ENCODE results near the gene SYNM.
"Not testable (repeated sequence)": the region's sequence is repeated elsewhere in the genome, so short reads cannot be mapped to it uniquely, and the experiment has no call there.

Gene SYNM

DNA sequence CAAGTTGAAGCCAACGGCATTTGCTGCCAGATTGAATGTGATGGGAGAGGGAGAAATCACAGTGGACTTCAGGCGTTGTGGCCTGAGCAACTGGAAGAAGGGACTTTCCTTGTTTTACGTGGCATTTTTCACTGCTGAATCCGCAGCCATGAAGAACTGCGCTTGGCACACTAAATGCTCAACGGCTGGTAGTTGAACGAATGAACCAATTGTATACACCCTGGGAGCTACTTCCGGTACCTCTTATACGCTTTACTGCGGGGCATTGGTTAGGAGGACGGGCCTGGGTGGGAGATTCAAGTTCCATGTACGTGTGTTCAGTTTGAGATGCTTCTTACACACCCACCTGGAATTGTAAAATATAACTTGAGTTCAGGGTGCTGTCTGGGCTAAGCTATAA is 5.2 kb downstream of the SYNM start:
- Histone ChIP-seq H4K20me1 (ENCODE audit: insufficient read depth) (no peaks in the 10 kb centered on the region), H3K4me1 (ENCODE audit: low read depth, poor library complexity, severe bottlenecking) (peaks cover 54% of the 10 kb centered on the region), H3K36me3 (ENCODE audit: insufficient read depth) (no peaks in the 10 kb centered on the region), H3K4me2 (0 out of 2 replicates have a peak overlapping the region, but pooled peaks have one; percentile 15), H3K79me2 (ENCODE audit: insufficient read depth, low read depth) (no peaks in the 10 kb centered on the region), H3K27ac (peak overlapping the region; percentile 59; the same call in 1 of the 2 replicates), H2AFZ (ENCODE audit: low read depth) (no peak overlapping the region), H3K27me3 (ENCODE audit: insufficient read depth, low read depth) (no peaks in the 10 kb centered on the region), H3K4me3 (IDR thresholded peaks at IDR 0.05; ENCODE audit: insufficient read depth, low read depth, low read length) (no peak overlapping the region), H3K9ac (no peak overlapping the region; the same call in 1 of the 2 replicates)
- TF ChIP-seq, protein P1, sequence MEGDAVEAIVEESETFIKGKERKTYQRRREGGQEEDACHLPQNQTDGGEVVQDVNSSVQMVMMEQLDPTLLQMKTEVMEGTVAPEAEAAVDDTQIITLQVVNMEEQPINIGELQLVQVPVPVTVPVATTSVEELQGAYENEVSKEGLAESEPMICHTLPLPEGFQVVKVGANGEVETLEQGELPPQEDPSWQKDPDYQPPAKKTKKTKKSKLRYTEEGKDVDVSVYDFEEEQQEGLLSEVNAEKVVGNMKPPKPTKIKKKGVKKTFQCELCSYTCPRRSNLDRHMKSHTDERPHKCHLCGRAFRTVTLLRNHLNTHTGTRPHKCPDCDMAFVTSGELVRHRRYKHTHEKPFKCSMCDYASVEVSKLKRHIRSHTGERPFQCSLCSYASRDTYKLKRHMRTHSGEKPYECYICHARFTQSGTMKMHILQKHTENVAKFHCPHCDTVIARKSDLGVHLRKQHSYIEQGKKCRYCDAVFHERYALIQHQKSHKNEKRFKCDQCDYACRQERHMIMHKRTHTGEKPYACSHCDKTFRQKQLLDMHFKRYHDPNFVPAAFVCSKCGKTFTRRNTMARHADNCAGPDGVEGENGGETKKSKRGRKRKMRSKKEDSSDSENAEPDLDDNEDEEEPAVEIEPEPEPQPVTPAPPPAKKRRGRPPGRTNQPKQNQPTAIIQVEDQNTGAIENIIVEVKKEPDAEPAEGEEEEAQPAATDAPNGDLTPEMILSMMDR (conservative IDR thresholded peaks at IDR 0.05; ENCODE audit: low read depth, low read length) = no peak

DNA sequence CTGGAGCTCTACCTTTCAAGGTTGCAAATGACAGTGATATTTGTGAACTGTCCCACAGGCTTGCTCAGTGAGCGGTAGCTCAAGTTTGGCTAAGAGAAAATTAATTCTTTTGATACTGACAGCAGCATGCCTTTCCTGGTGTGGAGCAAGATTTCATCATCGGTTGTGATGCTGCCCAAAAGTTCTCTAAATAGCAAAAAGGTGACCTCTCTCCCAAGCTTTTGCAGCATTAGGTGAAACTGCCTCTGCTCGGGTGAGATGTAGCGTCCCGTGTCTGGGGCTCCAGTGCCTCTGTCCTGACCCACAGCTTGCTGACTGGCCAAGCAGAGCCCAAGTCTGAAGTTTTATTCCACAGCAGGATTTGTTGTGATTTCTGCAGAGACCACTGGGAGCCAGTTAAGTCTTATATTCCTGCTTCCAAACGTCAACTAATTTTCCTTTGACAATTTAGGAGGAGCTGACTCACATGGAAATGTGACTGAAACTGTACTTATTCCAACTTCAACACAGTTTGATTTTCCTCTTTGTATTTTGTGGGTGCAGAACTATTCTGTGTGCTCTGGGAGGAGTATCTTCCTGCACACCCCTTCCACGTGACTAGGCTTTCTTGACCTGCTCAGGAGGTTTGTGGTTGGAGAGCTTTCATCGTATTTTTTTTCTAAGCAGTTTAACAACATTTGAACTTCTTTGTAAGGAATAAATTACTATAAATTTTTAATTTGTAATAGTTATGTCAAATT is 5.9 kb downstream of the SYNM start:
- Histone ChIP-seq H3K27me3 (ENCODE audit: insufficient read depth, low read depth) (no peaks in the 10 kb centered on the region), H3K9ac (no peak overlapping the region), H3K27ac (no peak overlapping the region), H2AFZ (ENCODE audit: low read depth) (no peak overlapping the region), H4K20me1 (ENCODE audit: insufficient read depth) (no peaks in the 10 kb centered on the region), H3K36me3 (ENCODE audit: insufficient read depth) (no peaks in the 10 kb centered on the region), H3K79me2 (ENCODE audit: insufficient read depth, low read depth) (no peaks in the 10 kb centered on the region), H3K4me2 (no peak overlapping the region), H3K4me3 (IDR thresholded peaks at IDR 0.05; ENCODE audit: insufficient read depth, low read depth, low read length) (no peak overlapping the region), H3K4me1 (ENCODE audit: low read depth, poor library complexity, severe bottlenecking) (peaks cover 54% of the 10 kb centered on the region)
- TF ChIP-seq, protein P1 (conservative IDR thresholded peaks at IDR 0.05; ENCODE audit: low read depth, low read length) = no peak

DNA sequence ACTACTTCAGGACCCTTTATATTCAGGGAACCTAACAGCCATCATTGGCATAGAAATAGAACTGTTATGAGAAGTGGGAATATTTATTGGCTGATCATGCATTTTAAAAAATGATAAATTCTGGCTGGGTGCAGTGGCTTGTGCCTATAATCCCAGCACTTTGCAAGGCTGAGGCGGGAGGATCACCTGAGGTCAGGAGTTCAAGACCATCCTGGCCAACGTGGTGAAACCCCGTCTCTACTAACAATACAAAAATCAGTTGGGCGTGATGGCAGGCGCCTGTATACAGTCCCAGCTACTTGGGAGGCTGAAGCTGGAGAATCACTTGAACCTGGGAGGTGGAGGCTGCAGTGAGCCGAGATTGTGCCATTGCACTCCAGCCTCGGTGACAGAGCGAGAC is 6.8 kb downstream of the SYNM start:
- not testable (repeated sequence) for H4K20me1 ChIP-seq (ENCODE audit: insufficient read depth); H3K4me2 ChIP-seq; H3K9ac ChIP-seq; H3K79me2 ChIP-seq (ENCODE audit: insufficient read depth, low read depth); H3K27me3 ChIP-seq (ENCODE audit: insufficient read depth, low read depth); H3K27ac ChIP-seq; H3K4me3 ChIP-seq (IDR thresholded peaks at IDR 0.05; ENCODE audit: insufficient read depth, low read depth, low read length); H3K36me3 ChIP-seq (ENCODE audit: insufficient read depth); H2AFZ ChIP-seq (ENCODE audit: low read depth)
- H3K4me1 ChIP-seq (ENCODE audit: low read depth, poor library complexity, severe bottlenecking) = peaks cover 48% of the 10 kb centered on the region

DNA sequence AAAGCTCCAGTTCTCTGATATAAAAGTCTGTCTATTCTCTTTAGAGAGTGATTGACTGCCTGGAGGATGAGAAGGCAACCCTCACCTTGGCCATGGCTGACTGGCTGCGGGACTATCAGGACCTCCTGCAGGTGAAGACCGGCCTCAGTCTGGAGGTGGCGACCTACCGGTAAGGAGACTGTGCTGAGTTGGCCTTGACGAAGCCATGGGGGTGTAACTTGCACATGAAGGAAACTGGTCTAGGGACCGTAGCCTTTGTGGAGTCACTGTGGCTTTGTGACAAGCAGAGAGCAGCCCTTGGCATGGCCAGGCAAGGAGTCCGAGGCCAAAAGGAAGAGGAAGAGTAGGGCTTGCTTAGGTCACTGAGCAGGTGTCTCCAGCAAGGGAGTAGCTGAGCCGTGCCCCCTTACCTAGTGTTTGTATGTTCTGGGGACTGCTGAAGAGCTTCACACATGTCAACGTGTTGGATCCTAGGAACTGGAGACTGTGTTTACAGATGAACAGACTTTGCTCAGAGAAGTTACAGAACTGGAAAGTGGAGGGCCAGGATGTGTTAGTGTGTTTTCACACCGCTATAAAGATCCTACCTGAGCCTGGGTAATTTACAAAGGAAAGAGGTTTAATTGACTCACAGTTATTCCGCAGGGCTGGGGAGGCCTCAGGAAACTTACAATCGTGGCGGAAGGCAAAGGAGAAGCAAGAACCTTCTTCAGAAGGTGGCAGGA is 8.8 kb downstream of the SYNM start:
- Histone ChIP-seq H3K4me2 (no peak overlapping the region), H2AFZ (ENCODE audit: low read depth) (no peak overlapping the region), H3K9ac (no peak overlapping the region), H3K4me3 (IDR thresholded peaks at IDR 0.05; ENCODE audit: insufficient read depth, low read depth, low read length) (no peak overlapping the region), H4K20me1 (ENCODE audit: insufficient read depth) (no peaks in the 10 kb centered on the region), H3K36me3 (ENCODE audit: insufficient read depth) (no peaks in the 10 kb centered on the region), H3K27me3 (ENCODE audit: insufficient read depth, low read depth) (no peaks in the 10 kb centered on the region), H3K4me1 (ENCODE audit: low read depth, poor library complexity, severe bottlenecking) (peaks cover 28% of the 10 kb centered on the region), H3K79me2 (ENCODE audit: insufficient read depth, low read depth) (no peaks in the 10 kb centered on the region), H3K27ac (no peak overlapping the region)
- TF ChIP-seq, protein P1 (conservative IDR thresholded peaks at IDR 0.05; ENCODE audit: low read depth, low read length) = no peak
